Measurements from ENCODE around the gene SZT2.

DNA sequence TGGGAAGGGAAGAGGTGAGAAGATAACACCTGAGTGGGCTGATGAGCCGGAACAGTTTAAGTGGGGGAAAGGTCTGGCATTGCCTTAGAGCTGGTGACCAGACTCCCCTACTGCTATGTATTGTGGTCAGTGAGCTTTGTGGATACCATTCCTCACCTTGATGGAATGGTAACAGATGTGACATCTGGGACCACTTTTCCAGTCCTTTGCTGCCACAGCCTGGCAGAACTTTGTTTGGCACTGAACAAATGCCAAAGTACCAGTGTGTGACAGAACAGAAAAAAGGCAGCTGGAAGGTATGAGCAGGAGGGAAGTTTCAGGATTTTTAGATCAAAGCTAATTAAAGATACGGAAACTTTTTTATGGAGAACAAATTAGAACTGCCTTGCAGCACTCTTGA lies 6.2 kb upstream of the SZT2 start:
- no peak for TF ChIP-seq ZNF70 (CRISPR knock-in tag; IDR thresholded peaks at IDR 0.05)
- no peak for TF ChIP-seq ISL1 (CRISPR knock-in tag; IDR thresholded peaks at IDR 0.05)
- no peak for TF ChIP-seq TCF4 (CRISPR knock-in tag; IDR thresholded peaks at IDR 0.05; ENCODE audit: borderline replicate concordance)
- no peak for TF ChIP-seq ARNTL (CRISPR knock-in tag; IDR thresholded peaks at IDR 0.05; ENCODE audit: borderline replicate concordance, low read depth)
- no peak for TF ChIP-seq ESRRG (CRISPR knock-in tag; IDR thresholded peaks at IDR 0.05)
